ENCODE measurements around the gene GALNT13. TPM values are rescaled to one million over a fixed set of nuclear protein-coding genes. Genes with fewer than 3 reads are reported as not detected.
A peak's percentile ranks its signal among the peaks of the same experiment; 100 is the strongest.

GALNT13 gene
- polyA plus RNA-seq, 1 donor: 1.6 TPM

DNA sequence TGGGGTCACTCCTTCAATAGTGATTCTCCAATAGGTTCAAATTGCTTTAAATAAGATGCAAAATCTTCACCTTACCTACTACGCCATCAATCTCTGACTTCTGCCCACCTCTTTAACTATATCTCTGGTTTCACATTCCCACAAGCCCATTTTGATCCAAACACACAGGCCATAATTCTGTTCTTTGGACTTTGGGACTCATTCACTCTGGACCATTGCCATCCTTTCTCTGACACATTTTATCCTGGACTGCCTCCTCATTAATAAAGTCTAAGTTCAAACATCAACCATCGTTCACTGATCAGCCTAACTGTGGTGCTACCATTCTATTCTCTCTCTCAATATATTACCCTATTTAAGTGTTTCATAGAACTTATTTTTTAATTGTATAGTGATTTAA lies 332.2 kb downstream of the GALNT13 start:
- DNase-seq: peak in 1 of 2 donors; percentile 8
- 36% methylated on average over 1 of the region's 2 CpGs for WGBS (ENCODE audit: insufficient coverage, low lambda C conversion rate)

DNA sequence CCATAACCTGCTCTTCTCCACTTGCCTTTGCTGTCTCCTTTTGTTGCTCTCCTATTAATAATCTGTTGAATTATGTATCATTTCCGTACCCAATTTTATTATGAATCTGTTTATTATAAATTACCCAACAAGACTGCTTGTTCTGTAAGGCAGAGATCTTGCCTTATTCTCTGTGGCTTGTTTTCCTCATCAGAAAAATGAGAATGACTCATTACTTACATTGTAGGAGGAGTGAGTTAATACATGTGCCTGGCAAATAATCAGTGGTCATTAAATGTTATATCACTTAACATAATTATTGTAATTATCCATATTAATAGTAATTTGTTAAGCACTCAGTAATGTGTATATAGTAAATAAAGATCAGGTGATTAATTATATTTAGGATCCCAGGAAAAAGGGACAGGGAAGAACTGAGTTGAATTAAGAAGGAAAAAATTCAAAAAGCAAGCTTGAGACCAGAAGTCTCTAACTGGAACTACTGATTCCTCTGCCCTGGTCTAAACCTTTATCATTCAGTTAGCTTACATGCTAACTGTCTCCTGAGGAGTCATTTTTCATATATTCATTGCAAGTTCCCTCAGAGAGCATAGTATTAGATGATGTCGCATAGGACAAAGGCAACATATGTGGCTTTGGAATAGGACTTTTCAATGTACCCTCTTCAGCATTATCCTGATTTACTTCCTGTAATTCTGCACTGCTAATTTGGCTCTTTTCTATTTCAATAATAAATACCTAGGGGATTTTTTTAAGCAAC lies 335.7 kb downstream of the GALNT13 start:
- DNase-seq: no peak
- no peak overlapping the region for H3K27ac ChIP-seq (ENCODE audit: low read length)
- WGBS (ENCODE audit: insufficient coverage, low lambda C conversion rate): 100% methylated on average over 1 of the region's 2 CpGs
- H3K4me1 ChIP-seq (ENCODE audit: control insufficient read depth, insufficient read depth, low read length): no peaks in the 10 kb centered on the region
- H3K9me3 ChIP-seq (ENCODE audit: control insufficient read depth, low read depth, low read length): no peaks in the 10 kb centered on the region
- H3K4me3 ChIP-seq (ENCODE audit: low read length): no peak overlapping the region
- H3K36me3 ChIP-seq (ENCODE audit: control insufficient read depth, insufficient read depth, low read length): no peaks in the 10 kb centered on the region
- H3K27me3 ChIP-seq (ENCODE audit: control insufficient read depth, insufficient read depth, low read length): no peaks in the 10 kb centered on the region

More for the DNA sequence above, 332.2 kb downstream of the GALNT13 start:
- no peaks in the 10 kb centered on the region for H3K4me1 ChIP-seq (ENCODE audit: control insufficient read depth, insufficient read depth, low read length)
- H3K9me3 ChIP-seq (ENCODE audit: control insufficient read depth, low read depth, low read length): no peaks in the 10 kb centered on the region
- H3K27ac ChIP-seq (ENCODE audit: low read length): no peak overlapping the region
- H3K36me3 ChIP-seq (ENCODE audit: control insufficient read depth, insufficient read depth, low read length): no peaks in the 10 kb centered on the region
- no peak overlapping the region for H3K4me3 ChIP-seq (ENCODE audit: low read length)
- no peaks in the 10 kb centered on the region for H3K27me3 ChIP-seq (ENCODE audit: control insufficient read depth, insufficient read depth, low read length)

DNA sequence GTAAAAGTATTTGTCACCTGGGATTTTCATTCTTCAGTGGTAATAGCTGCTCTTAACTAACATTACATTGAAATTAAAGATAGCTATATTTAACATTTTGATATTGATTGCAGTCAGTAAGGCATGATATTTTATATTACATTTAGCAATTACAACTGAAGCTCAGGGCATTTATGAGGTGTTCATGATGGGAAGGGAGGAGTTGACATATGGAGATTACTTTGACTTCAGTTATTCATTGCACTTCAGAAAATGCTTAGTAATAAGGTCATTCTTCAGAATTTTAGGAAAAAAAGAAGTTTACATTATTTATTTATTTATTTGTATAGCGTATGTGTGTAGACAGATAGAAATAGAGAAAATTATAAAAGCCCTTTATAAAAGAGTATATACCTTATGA lies 352.0 kb downstream of the GALNT13 start:
- H3K27me3 ChIP-seq (ENCODE audit: control insufficient read depth, insufficient read depth, low read length): no peaks in the 10 kb centered on the region
- H3K4me1 ChIP-seq (ENCODE audit: control insufficient read depth, insufficient read depth, low read length): no peaks in the 10 kb centered on the region
- no peaks in the 10 kb centered on the region for H3K36me3 ChIP-seq (ENCODE audit: control insufficient read depth, insufficient read depth, low read length)
- DNase-seq: no peak
- H3K4me3 ChIP-seq (ENCODE audit: low read length): no peak overlapping the region
- H3K27ac ChIP-seq (ENCODE audit: low read length): no peak overlapping the region
- WGBS (ENCODE audit: insufficient coverage, low lambda C conversion rate): 100% methylated on average over 1 of the region's 1 CpG
- no peaks in the 10 kb centered on the region for H3K9me3 ChIP-seq (ENCODE audit: control insufficient read depth, low read depth, low read length)

DNA sequence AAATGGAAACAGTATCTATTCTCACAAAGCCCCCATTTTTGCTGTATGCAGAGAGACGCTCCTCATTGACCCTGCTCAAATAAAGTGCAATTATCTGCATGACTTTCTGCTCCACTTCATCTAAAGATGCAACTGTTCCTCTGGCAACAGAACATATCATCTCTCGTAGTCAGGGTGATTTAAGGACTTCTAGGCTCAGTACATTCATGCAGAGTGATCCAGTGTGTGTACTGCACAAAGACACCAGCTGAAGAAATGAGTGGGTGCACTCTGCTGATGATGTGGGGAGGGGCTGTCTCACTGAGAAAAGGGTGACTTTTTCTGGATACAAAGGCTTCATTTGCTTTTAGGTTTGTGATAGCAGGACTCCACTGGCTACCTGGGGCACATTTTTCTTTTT lies 355.2 kb downstream of the GALNT13 start:
- 100% methylated on average over 1 of the region's 2 CpGs for WGBS (ENCODE audit: insufficient coverage, low lambda C conversion rate)
- peaks cover 15% of the 10 kb centered on the region for H3K4me1 ChIP-seq (ENCODE audit: control insufficient read depth, insufficient read depth, low read length)
- no peak for DNase-seq
- H3K4me3 ChIP-seq (ENCODE audit: low read length): no peak overlapping the region
- no peaks in the 10 kb centered on the region for H3K9me3 ChIP-seq (ENCODE audit: control insufficient read depth, low read depth, low read length)
- no peak overlapping the region for H3K27ac ChIP-seq (ENCODE audit: low read length)
- no peaks in the 10 kb centered on the region for H3K27me3 ChIP-seq (ENCODE audit: control insufficient read depth, insufficient read depth, low read length)
- H3K36me3 ChIP-seq (ENCODE audit: control insufficient read depth, insufficient read depth, low read length): no peaks in the 10 kb centered on the region

DNA sequence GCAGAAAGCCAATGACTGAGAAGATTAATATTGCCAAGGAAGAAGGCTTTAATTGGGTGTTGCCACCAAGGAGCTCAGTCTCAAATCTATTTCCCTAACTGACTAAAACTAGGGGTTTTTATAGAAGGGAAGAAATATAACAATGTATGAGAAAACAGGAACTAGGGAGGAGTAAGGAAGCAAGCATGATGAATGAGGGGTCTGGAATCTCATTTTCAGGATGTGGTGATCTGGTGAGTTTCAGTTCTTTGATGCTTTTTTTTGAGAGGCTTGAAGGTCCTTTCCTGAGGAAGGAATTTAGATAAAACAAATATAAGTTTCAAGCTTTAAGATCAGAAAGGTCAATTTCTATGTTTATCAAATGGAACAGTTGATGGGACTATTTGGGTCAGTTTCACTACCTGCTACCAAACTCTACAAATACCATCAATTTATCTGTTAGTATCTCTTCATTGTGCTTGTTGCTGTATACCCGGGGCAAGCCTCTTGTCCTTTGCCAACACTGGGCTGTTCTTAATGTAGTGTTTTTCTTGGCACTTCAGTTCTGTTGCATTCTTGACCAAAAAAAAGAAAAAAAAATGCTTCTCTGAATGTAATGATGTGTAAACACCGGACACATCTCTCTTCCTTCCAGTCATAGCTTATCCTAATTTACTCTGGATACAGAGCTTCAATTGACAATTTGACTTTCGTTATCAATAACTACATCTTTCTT lies 357.0 kb downstream of the GALNT13 start:
- DNase-seq: no peak

DNA sequence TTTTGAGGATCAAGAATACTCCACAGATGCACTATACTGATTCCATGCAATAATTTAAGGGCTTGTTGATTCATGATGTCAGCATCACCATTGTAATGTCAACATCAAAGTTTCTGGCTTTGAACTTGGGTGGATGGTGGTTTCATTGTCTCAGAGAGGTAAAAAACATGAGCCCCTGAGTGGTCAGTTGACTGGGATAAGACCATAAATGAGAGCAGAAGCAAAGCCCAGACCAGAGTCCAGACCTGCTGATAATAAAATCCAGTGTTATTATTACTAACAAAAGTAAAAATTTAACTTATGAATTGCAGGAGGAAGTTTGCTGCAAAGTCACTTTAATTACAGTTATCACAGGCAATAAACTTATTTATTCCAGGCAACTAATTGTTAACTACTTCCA lies 358.2 kb downstream of the GALNT13 start:
- no peaks in the 10 kb centered on the region for H3K36me3 ChIP-seq (ENCODE audit: control insufficient read depth, insufficient read depth, low read length)
- H3K27me3 ChIP-seq (ENCODE audit: control insufficient read depth, insufficient read depth, low read length): no peaks in the 10 kb centered on the region
- peak; percentile 60 to 87 for DNase-seq
- H3K27ac ChIP-seq (ENCODE audit: low read length): peak overlapping the region; percentile 70
- no peak overlapping the region for H3K4me3 ChIP-seq (ENCODE audit: low read length)
- H3K4me1 ChIP-seq (ENCODE audit: control insufficient read depth, insufficient read depth, low read length): peaks cover 23% of the 10 kb centered on the region
- no peaks in the 10 kb centered on the region for H3K9me3 ChIP-seq (ENCODE audit: control insufficient read depth, low read depth, low read length)

More for the DNA sequence above, 357.0 kb downstream of the GALNT13 start:
- H3K27me3 ChIP-seq (ENCODE audit: control insufficient read depth, insufficient read depth, low read length): no peaks in the 10 kb centered on the region
- H3K9me3 ChIP-seq (ENCODE audit: control insufficient read depth, low read depth, low read length): no peaks in the 10 kb centered on the region
- H3K27ac ChIP-seq (ENCODE audit: low read length): no peak overlapping the region
- no peak overlapping the region for H3K4me3 ChIP-seq (ENCODE audit: low read length)
- WGBS (ENCODE audit: insufficient coverage, low lambda C conversion rate): 100% methylated on average over 1 of the region's 3 CpGs
- H3K4me1 ChIP-seq (ENCODE audit: control insufficient read depth, insufficient read depth, low read length): peaks cover 23% of the 10 kb centered on the region
- H3K36me3 ChIP-seq (ENCODE audit: control insufficient read depth, insufficient read depth, low read length): no peaks in the 10 kb centered on the region

DNA sequence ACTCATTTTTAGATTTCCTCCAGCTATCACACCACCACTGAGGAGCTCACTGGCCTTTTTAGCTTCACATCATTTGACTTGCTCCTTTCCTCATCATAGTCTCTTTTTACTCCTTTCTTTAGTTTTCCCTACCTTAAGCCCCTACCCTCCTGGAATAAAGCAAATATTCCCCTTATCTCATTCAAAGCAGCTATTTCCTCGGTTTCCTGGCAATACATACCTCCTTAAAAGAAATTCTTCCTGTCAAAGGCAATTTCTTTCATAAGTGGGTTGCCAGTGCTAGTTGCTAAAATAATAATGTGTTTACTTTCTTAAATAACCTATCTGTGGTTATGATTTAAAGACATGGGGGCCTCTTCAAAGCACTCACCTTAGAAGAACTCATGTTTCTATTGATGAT lies 359.3 kb downstream of the GALNT13 start:
- H3K27ac ChIP-seq (ENCODE audit: low read length): peak overlapping the region; percentile 40
- no peak for DNase-seq
- WGBS (ENCODE audit: insufficient coverage, low lambda C conversion rate): no CpG with 5 or more reads among the region's 1 CpG

DNA sequence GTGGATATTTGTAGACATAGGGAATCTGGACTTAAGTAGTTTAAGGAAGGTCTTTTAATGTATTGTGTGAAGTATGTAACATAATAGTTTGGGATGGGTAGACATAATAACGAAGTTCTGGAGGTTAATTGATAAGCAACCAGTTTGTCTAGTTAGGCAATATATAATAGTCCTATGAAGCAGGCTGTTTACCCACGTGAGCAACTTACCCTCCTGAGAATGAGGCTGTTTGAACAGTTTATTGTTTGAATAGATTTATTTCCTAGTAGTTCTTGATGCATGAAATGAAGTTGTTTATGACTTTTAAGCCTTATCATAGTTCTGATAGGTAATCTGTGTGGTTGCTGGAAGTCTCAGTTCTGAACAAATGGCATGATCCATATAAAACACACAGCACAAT lies 361.5 kb downstream of the GALNT13 start:
- peak; percentile 4 to 57 for DNase-seq
- H3K27ac ChIP-seq (ENCODE audit: low read length): peak overlapping the region; percentile 21
- no peaks in the 10 kb centered on the region for H3K27me3 ChIP-seq (ENCODE audit: control insufficient read depth, insufficient read depth, low read length)
- no CpG with 5 or more reads among the region's 2 CpGs for WGBS (ENCODE audit: insufficient coverage, low lambda C conversion rate)
- no peak overlapping the region for H3K4me3 ChIP-seq (ENCODE audit: low read length)
- H3K4me1 ChIP-seq (ENCODE audit: control insufficient read depth, insufficient read depth, low read length): peaks cover 23% of the 10 kb centered on the region
- no peaks in the 10 kb centered on the region for H3K9me3 ChIP-seq (ENCODE audit: control insufficient read depth, low read depth, low read length)
- H3K36me3 ChIP-seq (ENCODE audit: control insufficient read depth, insufficient read depth, low read length): no peaks in the 10 kb centered on the region

More for the DNA sequence above, 359.3 kb downstream of the GALNT13 start:
- Histone ChIP-seq H3K36me3 (ENCODE audit: control insufficient read depth, insufficient read depth, low read length) (no peaks in the 10 kb centered on the region), H3K27me3 (ENCODE audit: control insufficient read depth, insufficient read depth, low read length) (no peaks in the 10 kb centered on the region), H3K4me1 (ENCODE audit: control insufficient read depth, insufficient read depth, low read length) (peaks cover 23% of the 10 kb centered on the region), H3K4me3 (ENCODE audit: low read length) (no peak overlapping the region), H3K9me3 (ENCODE audit: control insufficient read depth, low read depth, low read length) (no peaks in the 10 kb centered on the region)

DNA sequence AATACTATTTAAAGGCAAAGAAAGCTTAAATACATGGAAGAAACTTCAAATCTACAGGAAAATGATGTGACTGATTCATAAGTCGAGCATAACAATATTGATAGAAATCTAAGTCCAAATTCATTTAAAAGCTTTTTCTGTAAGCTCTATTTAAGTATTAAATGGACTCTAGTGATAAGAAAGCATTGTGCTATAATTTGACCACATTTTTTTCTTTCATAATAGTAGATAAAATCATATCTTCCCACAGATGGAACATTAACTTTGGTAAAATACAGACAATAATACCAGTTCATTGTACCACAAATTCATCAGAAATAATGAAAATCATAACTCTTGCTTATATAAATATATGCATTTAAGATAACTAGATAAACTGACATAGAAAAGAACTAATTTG lies 366.5 kb downstream of the GALNT13 start:
- Histone ChIP-seq H3K27ac (ENCODE audit: low read length) (no peak overlapping the region), H3K9me3 (ENCODE audit: control insufficient read depth, low read depth, low read length) (peaks cover 3% of the 10 kb centered on the region), H3K36me3 (ENCODE audit: control insufficient read depth, insufficient read depth, low read length) (no peaks in the 10 kb centered on the region), H3K4me3 (ENCODE audit: low read length) (no peak overlapping the region), H3K27me3 (ENCODE audit: control insufficient read depth, insufficient read depth, low read length) (no peaks in the 10 kb centered on the region), H3K4me1 (ENCODE audit: control insufficient read depth, insufficient read depth, low read length) (peaks cover 4% of the 10 kb centered on the region)
- no peak for DNase-seq
- no CpG with 5 or more reads among the region's 1 CpG for WGBS (ENCODE audit: insufficient coverage, low lambda C conversion rate)

DNA sequence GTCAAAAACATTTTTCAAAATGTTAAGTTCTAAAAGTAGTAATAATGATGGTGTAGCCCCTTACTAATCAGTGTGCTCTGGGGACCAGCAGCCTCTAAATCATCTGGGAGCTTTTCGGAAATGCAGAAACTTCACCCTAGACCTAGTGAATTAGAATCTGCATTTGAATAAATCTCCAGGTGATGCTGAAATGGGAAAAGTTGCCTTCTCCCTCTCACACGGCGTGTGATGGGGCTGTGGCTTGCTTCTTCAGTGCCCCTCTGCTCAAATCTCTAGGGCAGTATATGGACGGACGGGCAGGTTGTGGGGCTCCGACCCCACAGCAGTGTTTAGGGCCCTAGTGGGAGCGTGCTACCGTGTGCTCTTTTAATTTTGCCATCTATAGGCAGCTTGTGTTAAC lies 368.6 kb downstream of the GALNT13 start:
- H3K27me3 ChIP-seq (ENCODE audit: control insufficient read depth, insufficient read depth, low read length): no peaks in the 10 kb centered on the region
- no peak overlapping the region for H3K4me3 ChIP-seq (ENCODE audit: low read length)
- no peak for DNase-seq
- no peaks in the 10 kb centered on the region for H3K4me1 ChIP-seq (ENCODE audit: control insufficient read depth, insufficient read depth, low read length)
- no peak overlapping the region for H3K27ac ChIP-seq (ENCODE audit: low read length)
- H3K36me3 ChIP-seq (ENCODE audit: control insufficient read depth, insufficient read depth, low read length): no peaks in the 10 kb centered on the region
- H3K9me3 ChIP-seq (ENCODE audit: control insufficient read depth, low read depth, low read length): peaks cover 3% of the 10 kb centered on the region
- WGBS (ENCODE audit: insufficient coverage, low lambda C conversion rate): no CpG with 5 or more reads among the region's 8 CpGs
